ENCODE data around the gene KIAA1549.

Gene KIAA1549

GRCh38 chr7:138919911-138920310, 61.3 kb downstream of the KIAA1549 start:
- Histone ChIP-seq H3K9me3 (ENCODE audit: insufficient read depth, low read length) (no peaks in the 10 kb centered on the region), H3K27ac (ENCODE audit: low read length) (no peak overlapping the region), H3K4me1 (ENCODE audit: low read length) (no peaks in the 10 kb centered on the region), H2AFZ (ENCODE audit: low read depth, low read length) (no peak overlapping the region), H3K4me2 (ENCODE audit: low read length) (no peak overlapping the region), H3K79me2 (ENCODE audit: low read length) (no peaks in the 10 kb centered on the region), H4K20me1 (ENCODE audit: insufficient read depth, low read length) (no peaks in the 10 kb centered on the region), H3K9ac (ENCODE audit: low read length) (no peak overlapping the region), H3K27me3 (ENCODE audit: low read depth, low read length) (no peaks in the 10 kb centered on the region), H3K4me3 (ENCODE audit: low read length) (no peak overlapping the region), H3K36me3 (replicated peaks; ENCODE audit: low read depth, low read length) (no peaks in the 10 kb centered on the region)
- TF ChIP-seq CTCF (IDR thresholded peaks at IDR 0.05; ENCODE audit: low read depth, low read length) (no peak), EZH2phosphoT487 (IDR thresholded peaks at IDR 0.05; ENCODE audit: low read depth) (no peak)

- Histone ChIP-seq H3K27me3 (ENCODE audit: low read depth, low read length) (no peaks in the 10 kb centered on the region), H3K79me2 (ENCODE audit: low read length) (no peaks in the 10 kb centered on the region), H3K4me3 (ENCODE audit: low read length) (no peak overlapping the region), H3K9me3 (ENCODE audit: insufficient read depth, low read length) (no peaks in the 10 kb centered on the region), H3K9ac (ENCODE audit: low read length) (no peak overlapping the region), H3K27ac (ENCODE audit: low read length) (no peak overlapping the region), H2AFZ (ENCODE audit: low read depth, low read length) (no peak overlapping the region), H3K4me2 (ENCODE audit: low read length) (no peak overlapping the region), H3K4me1 (ENCODE audit: low read length) (no peaks in the 10 kb centered on the region), H4K20me1 (ENCODE audit: insufficient read depth, low read length) (no peaks in the 10 kb centered on the region), H3K36me3 (replicated peaks; ENCODE audit: low read depth, low read length) (no peaks in the 10 kb centered on the region)
- TF ChIP-seq CTCF (IDR thresholded peaks at IDR 0.05; ENCODE audit: low read depth, low read length): no peak
- TF ChIP-seq EZH2phosphoT487 (IDR thresholded peaks at IDR 0.05; ENCODE audit: low read depth): no peak
Measured at GRCh38 chr7:138919216-138919615, 62.0 kb downstream of the KIAA1549 start.

- Histone ChIP-seq H3K4me1 (ENCODE audit: low read length) (no peaks in the 10 kb centered on the region), H3K36me3 (replicated peaks; ENCODE audit: low read depth, low read length) (no peaks in the 10 kb centered on the region), H3K9me3 (ENCODE audit: insufficient read depth, low read length) (no peaks in the 10 kb centered on the region), H2AFZ (ENCODE audit: low read depth, low read length) (no peak overlapping the region), H3K27me3 (ENCODE audit: low read depth, low read length) (no peaks in the 10 kb centered on the region), H3K4me3 (ENCODE audit: low read length) (no peak overlapping the region), H3K27ac (ENCODE audit: low read length) (no peak overlapping the region), H3K4me2 (ENCODE audit: low read length) (no peak overlapping the region), H3K9ac (ENCODE audit: low read length) (no peak overlapping the region), H3K79me2 (ENCODE audit: low read length) (no peaks in the 10 kb centered on the region), H4K20me1 (ENCODE audit: insufficient read depth, low read length) (no peaks in the 10 kb centered on the region)
- TF ChIP-seq CTCF (IDR thresholded peaks at IDR 0.05; ENCODE audit: low read depth, low read length) (no peak), EZH2phosphoT487 (IDR thresholded peaks at IDR 0.05; ENCODE audit: low read depth) (no peak)
Measured at GRCh38 chr7:138918756-138919155, 62.4 kb downstream of the KIAA1549 start.

- Histone ChIP-seq H3K27me3 (ENCODE audit: low read depth, low read length) (no peaks in the 10 kb centered on the region), H3K4me1 (ENCODE audit: low read length) (no peaks in the 10 kb centered on the region), H3K27ac (ENCODE audit: low read length) (no peak overlapping the region), H3K4me2 (ENCODE audit: low read length) (no peak overlapping the region), H3K9ac (ENCODE audit: low read length) (no peak overlapping the region), H3K79me2 (ENCODE audit: low read length) (no peaks in the 10 kb centered on the region), H3K36me3 (replicated peaks; ENCODE audit: low read depth, low read length) (no peaks in the 10 kb centered on the region), H3K4me3 (ENCODE audit: low read length) (no peak overlapping the region), H4K20me1 (ENCODE audit: insufficient read depth, low read length) (no peaks in the 10 kb centered on the region), H2AFZ (ENCODE audit: low read depth, low read length) (no peak overlapping the region), H3K9me3 (ENCODE audit: insufficient read depth, low read length) (no peaks in the 10 kb centered on the region)
- no peak for TF ChIP-seq EZH2phosphoT487 (IDR thresholded peaks at IDR 0.05; ENCODE audit: low read depth)
- TF ChIP-seq CTCF (IDR thresholded peaks at IDR 0.05; ENCODE audit: low read depth, low read length): no peak
Measured at GRCh38 chr7:138918176-138918575, 63.0 kb downstream of the KIAA1549 start.

All from OCI-LY3 (cell line).